Measurements from ENCODE around the gene PDE8A.

The PDE8A gene

DNA sequence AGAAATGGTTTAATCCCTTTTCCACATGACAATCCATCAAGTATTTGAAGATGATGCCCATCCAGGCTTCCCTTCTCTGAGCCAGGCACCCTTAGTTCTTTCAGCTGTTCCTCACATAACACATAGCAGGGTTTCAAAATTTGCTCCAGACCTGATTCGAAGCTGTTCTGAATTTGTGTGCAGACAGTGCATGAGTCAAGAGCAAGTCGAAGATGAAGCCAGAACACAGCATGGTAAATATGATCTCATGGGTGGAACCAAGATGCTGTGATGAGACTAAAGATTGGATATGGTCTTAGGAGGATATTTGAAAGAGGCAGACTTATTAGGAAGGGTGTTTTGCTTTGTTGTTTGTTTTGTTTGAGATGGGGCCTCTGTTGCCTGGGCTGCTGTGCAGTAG is 32.6 kb upstream of the PDE8A start:
- H3K27me3 ChIP-seq (ENCODE audit: control insufficient read depth, insufficient read depth, low read length): no peaks in the 10 kb centered on the region
- no peak overlapping the region for H3K9ac ChIP-seq (ENCODE audit: low read length)
- no peaks in the 10 kb centered on the region for H3K4me1 ChIP-seq (ENCODE audit: control insufficient read depth, insufficient read depth, low read length)
- H3K4me3 ChIP-seq (ENCODE audit: low read depth, low read length): no peak overlapping the region
- no peaks in the 10 kb centered on the region for H3K9me3 ChIP-seq (ENCODE audit: control insufficient read depth, insufficient read depth, low read depth, low read length)
- H3K36me3 ChIP-seq (ENCODE audit: control insufficient read depth, insufficient read depth, low read length): no peaks in the 10 kb centered on the region
- no peak overlapping the region for H3K27ac ChIP-seq (ENCODE audit: low read depth, low read length)

- Histone ChIP-seq H3K4me3 (ENCODE audit: low read depth, low read length) (no peak overlapping the region), H3K9me3 (ENCODE audit: control insufficient read depth, insufficient read depth, low read depth, low read length) (no peaks in the 10 kb centered on the region), H3K27ac (ENCODE audit: low read depth, low read length) (no peak overlapping the region), H3K4me1 (ENCODE audit: control insufficient read depth, insufficient read depth, low read length) (no peaks in the 10 kb centered on the region; the same call in 1 of the 2 replicates), H3K36me3 (ENCODE audit: control insufficient read depth, insufficient read depth, low read length) (no peaks in the 10 kb centered on the region), H3K27me3 (ENCODE audit: control insufficient read depth, insufficient read depth, low read length) (no peaks in the 10 kb centered on the region), H3K9ac (ENCODE audit: low read length) (no peak overlapping the region)
Observed at GRCh38 chr15:84949845-84950569, 31.6 kb upstream of the PDE8A start.

DNA sequence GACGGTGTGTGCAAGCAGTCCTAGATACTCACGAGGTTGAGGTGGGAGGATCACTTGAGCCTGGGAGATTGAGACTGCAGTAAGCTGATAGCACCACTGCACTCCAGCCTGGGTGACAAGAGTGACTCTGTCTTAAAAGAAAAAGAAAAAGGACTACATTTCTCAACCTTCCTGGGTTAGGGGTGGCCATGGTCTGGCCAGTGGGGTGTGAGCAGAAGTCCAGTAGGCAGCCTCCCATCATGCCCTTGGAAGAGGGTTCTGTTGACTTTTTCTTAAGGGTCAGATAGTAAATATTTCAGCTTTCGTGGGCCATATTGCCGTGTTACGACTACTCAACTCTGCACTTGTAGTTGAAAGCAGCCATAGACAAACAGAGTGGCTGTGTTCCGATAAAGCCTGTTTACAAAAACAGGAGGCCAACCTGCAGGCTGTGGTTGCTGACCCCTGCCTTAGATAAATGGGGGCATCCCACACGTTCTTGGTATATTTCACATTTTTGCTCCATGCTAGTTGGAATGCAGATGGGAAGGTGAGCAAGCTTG is 31.0 kb upstream of the PDE8A start:
- no peaks in the 10 kb centered on the region for H3K36me3 ChIP-seq (ENCODE audit: control insufficient read depth, insufficient read depth, low read length)
- no peaks in the 10 kb centered on the region for H3K9me3 ChIP-seq (ENCODE audit: control insufficient read depth, insufficient read depth, low read depth, low read length)
- H3K4me1 ChIP-seq (ENCODE audit: control insufficient read depth, insufficient read depth, low read length): peaks cover 2% of the 10 kb centered on the region; the same call in 1 of the 2 replicates
- no peak overlapping the region for H3K4me3 ChIP-seq (ENCODE audit: low read depth, low read length)
- no peak overlapping the region for H3K27ac ChIP-seq (ENCODE audit: low read depth, low read length)
- no peak overlapping the region for H3K9ac ChIP-seq (ENCODE audit: low read length)
- no peaks in the 10 kb centered on the region for H3K27me3 ChIP-seq (ENCODE audit: control insufficient read depth, insufficient read depth, low read length)

GRCh38 chr15:84951736-84952135 is 29.9 kb upstream of the PDE8A start:
- Histone ChIP-seq H3K9ac (ENCODE audit: low read length) (no peak overlapping the region), H3K27ac (ENCODE audit: low read depth, low read length) (no peak overlapping the region), H3K36me3 (ENCODE audit: control insufficient read depth, insufficient read depth, low read length) (no peaks in the 10 kb centered on the region), H3K9me3 (ENCODE audit: control insufficient read depth, insufficient read depth, low read depth, low read length) (no peaks in the 10 kb centered on the region), H3K27me3 (ENCODE audit: control insufficient read depth, insufficient read depth, low read length) (no peaks in the 10 kb centered on the region), H3K4me1 (ENCODE audit: control insufficient read depth, insufficient read depth, low read length) (peaks cover 6% of the 10 kb centered on the region; the same call in 1 of the 2 replicates), H3K4me3 (ENCODE audit: low read depth, low read length) (no peak overlapping the region)

GRCh38 chr15:84953136-84953535 is 28.5 kb upstream of the PDE8A start:
- no peak overlapping the region for H3K27ac ChIP-seq (ENCODE audit: low read depth, low read length)
- no peaks in the 10 kb centered on the region for H3K36me3 ChIP-seq (ENCODE audit: control insufficient read depth, insufficient read depth, low read length)
- no peak overlapping the region for H3K9ac ChIP-seq (ENCODE audit: low read length)
- no peak overlapping the region for H3K4me3 ChIP-seq (ENCODE audit: low read depth, low read length)
- H3K9me3 ChIP-seq (ENCODE audit: control insufficient read depth, insufficient read depth, low read depth, low read length): no peaks in the 10 kb centered on the region
- peaks cover 6% of the 10 kb centered on the region; the same call in 1 of the 2 replicates for H3K4me1 ChIP-seq (ENCODE audit: control insufficient read depth, insufficient read depth, low read length)
- H3K27me3 ChIP-seq (ENCODE audit: control insufficient read depth, insufficient read depth, low read length): no peaks in the 10 kb centered on the region

GRCh38 chr15:84953726-84954125 is 27.9 kb upstream of the PDE8A start:
- peaks cover 6% of the 10 kb centered on the region; the same call in 1 of the 2 replicates for H3K4me1 ChIP-seq (ENCODE audit: control insufficient read depth, insufficient read depth, low read length)
- H3K27me3 ChIP-seq (ENCODE audit: control insufficient read depth, insufficient read depth, low read length): no peaks in the 10 kb centered on the region
- no peak overlapping the region for H3K27ac ChIP-seq (ENCODE audit: low read depth, low read length)
- no peak overlapping the region for H3K9ac ChIP-seq (ENCODE audit: low read length)
- no peaks in the 10 kb centered on the region for H3K36me3 ChIP-seq (ENCODE audit: control insufficient read depth, insufficient read depth, low read length)
- no peaks in the 10 kb centered on the region for H3K9me3 ChIP-seq (ENCODE audit: control insufficient read depth, insufficient read depth, low read depth, low read length)
- no peak overlapping the region for H3K4me3 ChIP-seq (ENCODE audit: low read depth, low read length)

- H3K9ac ChIP-seq (ENCODE audit: low read length): no peak overlapping the region
- no peak overlapping the region for H3K27ac ChIP-seq (ENCODE audit: low read depth, low read length)
- no peaks in the 10 kb centered on the region for H3K36me3 ChIP-seq (ENCODE audit: control insufficient read depth, insufficient read depth, low read length)
- no peak overlapping the region for H3K4me3 ChIP-seq (ENCODE audit: low read depth, low read length)
- peaks cover 12% of the 10 kb centered on the region for H3K4me1 ChIP-seq (ENCODE audit: control insufficient read depth, insufficient read depth, low read length)
- H3K27me3 ChIP-seq (ENCODE audit: control insufficient read depth, insufficient read depth, low read length): no peaks in the 10 kb centered on the region
- no peaks in the 10 kb centered on the region for H3K9me3 ChIP-seq (ENCODE audit: control insufficient read depth, insufficient read depth, low read depth, low read length)
Observed at GRCh38 chr15:84955089-84955848, 26.4 kb upstream of the PDE8A start.

- Histone ChIP-seq H3K9ac (ENCODE audit: low read length) (no peak overlapping the region), H3K36me3 (ENCODE audit: control insufficient read depth, insufficient read depth, low read length) (no peaks in the 10 kb centered on the region), H3K27me3 (ENCODE audit: control insufficient read depth, insufficient read depth, low read length) (no peaks in the 10 kb centered on the region), H3K4me1 (ENCODE audit: control insufficient read depth, insufficient read depth, low read length) (peaks cover 22% of the 10 kb centered on the region), H3K27ac (ENCODE audit: low read depth, low read length) (no peak overlapping the region), H3K9me3 (ENCODE audit: control insufficient read depth, insufficient read depth, low read depth, low read length) (no peaks in the 10 kb centered on the region), H3K4me3 (ENCODE audit: low read depth, low read length) (no peak overlapping the region)
Observed at GRCh38 chr15:84956199-84956598, 25.5 kb upstream of the PDE8A start.

DNA sequence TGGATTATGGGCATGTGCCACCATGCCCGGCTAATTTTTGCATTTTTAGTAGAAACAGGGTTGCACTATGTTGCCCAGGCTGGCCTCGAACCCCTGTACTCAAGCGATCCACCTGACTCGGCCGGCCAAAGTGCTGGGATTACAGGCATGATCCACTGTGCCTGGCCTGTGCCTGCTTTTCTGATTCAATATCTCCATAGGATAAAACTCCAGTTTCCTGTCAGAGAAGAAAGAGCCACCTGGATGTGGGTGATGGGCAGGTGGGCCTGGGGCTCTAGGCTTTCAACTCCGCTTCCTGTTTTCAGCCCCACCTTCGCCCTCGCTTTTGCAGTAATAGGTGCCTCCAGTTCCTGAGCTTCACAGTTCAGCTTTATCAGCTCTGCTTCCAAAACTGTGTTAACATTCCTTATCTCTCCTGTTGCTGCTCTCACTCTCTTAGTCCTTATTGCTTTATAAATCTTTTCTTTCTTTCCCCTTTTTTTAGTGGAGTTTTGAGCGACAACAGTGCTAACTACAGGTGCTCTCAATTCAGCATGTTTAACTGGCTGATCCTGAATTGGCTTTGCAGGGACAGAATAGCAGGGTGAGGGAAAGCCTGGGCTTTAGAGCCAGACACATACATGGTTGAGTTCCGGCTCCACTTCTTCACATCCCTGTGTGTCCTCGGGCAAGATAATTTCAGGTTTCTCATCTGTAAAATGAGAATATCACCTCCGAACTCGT is 21.1 kb upstream of the PDE8A start:
- H3K36me3 ChIP-seq (ENCODE audit: control insufficient read depth, insufficient read depth, low read length): no peaks in the 10 kb centered on the region
- no peak overlapping the region for H3K9ac ChIP-seq (ENCODE audit: low read length)
- 0 out of 2 replicates have a peak overlapping the region, but pooled peaks have one; percentile 3 for H3K27ac ChIP-seq (ENCODE audit: low read depth, low read length)
- no peak overlapping the region for H3K4me3 ChIP-seq (ENCODE audit: low read depth, low read length)
- H3K9me3 ChIP-seq (ENCODE audit: control insufficient read depth, insufficient read depth, low read depth, low read length): peaks cover 17% of the 10 kb centered on the region
- peaks cover 31% of the 10 kb centered on the region for H3K4me1 ChIP-seq (ENCODE audit: control insufficient read depth, insufficient read depth, low read length)
- no peaks in the 10 kb centered on the region for H3K27me3 ChIP-seq (ENCODE audit: control insufficient read depth, insufficient read depth, low read length)

DNA sequence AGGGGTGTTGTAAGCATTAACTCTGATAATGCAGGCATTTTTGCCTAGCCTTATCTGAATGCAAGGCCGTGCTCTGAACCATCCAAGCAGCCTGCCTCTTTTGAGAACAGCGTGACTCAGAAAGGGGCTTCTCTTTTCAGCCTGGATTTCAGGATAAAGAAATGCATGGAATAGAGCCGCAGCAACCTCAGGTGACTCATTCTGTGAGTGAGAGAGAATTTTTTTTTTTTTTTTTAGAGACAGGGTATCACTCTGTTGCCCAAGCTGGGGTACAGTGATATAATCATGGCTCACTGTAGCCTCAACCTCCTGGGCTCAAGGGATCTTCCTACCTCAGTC is 20.6 kb upstream of the PDE8A start:
- Histone ChIP-seq H3K4me1 (ENCODE audit: control insufficient read depth, insufficient read depth, low read length) (peaks cover 27% of the 10 kb centered on the region), H3K9ac (ENCODE audit: low read length) (no peak overlapping the region), H3K27me3 (ENCODE audit: control insufficient read depth, insufficient read depth, low read length) (no peaks in the 10 kb centered on the region), H3K9me3 (ENCODE audit: control insufficient read depth, insufficient read depth, low read depth, low read length) (peaks cover 20% of the 10 kb centered on the region), H3K4me3 (ENCODE audit: low read depth, low read length) (no peak overlapping the region), H3K27ac (ENCODE audit: low read depth, low read length) (0 out of 2 replicates have a peak overlapping the region, but pooled peaks have one; percentile 3), H3K36me3 (ENCODE audit: control insufficient read depth, insufficient read depth, low read length) (no peaks in the 10 kb centered on the region)
